NT2/D1 (cell line): Measurements from ENCODE around the gene ERMARD.

Experiments used
- YY1 ChIP-seq: IDR thresholded peaks from 2 replicates; pipeline ENCODE4 v1.6.1; 2011; ENCODE audit not compliant: insufficient read length, insufficient read depth
- ZNF274 ChIP-seq: IDR thresholded peaks from 2 replicates; pipeline ENCODE4 v1.6.1; 2011; ENCODE audit warnings: mild to moderate bottlenecking, low read depth, low read length

- no peak for TF ChIP-seq ZNF274
- no peak for TF ChIP-seq YY1
These were observed 59.6 kb downstream of the ERMARD start for GRCh38 chr6:169811072-169811471.
